Heart left ventricle (tissue), 13 donors: ENCODE measurements around the gene MLLT10.

Experiments
- POLR2A ChIP-seq, 2 donors: fragments of 450-650 bp; IDR thresholded peaks; one replicate each; pipeline ENCODE4 v1.6.1; 2017; ENCODE audit warnings: antibody characterized with exemption in 2 of 2, mild to moderate bottlenecking in 2 of 2, moderate library complexity in 2 of 2
- TF ChIP-seq, protein P1 (sequence below), 12 donors: fragments of 200-600 bp; sonication (generic) in 4 of 12; IDR thresholded peaks; one replicate each; pipeline versions ENCODE4 v1.5.0 to v1.8.0; 2018 to 2022; ENCODE audit warnings: antibody characterized with exemption in 12 of 12, mild to moderate bottlenecking in 5 of 12
- donor health status: ischemic (EF 13 %, LVEDD 7.1; RV severe dilation, severe dysfunction).
- donor health status: DM: no; HTN: yes; CAD: no.
- donor health status: DM: no; HTN: no; CAD: no.
- donor health status: ischemic (EF 25% LVEDD 6.9; RV normal size, moderate dysfunction).
- donor health status: ischemic (EF 25% LVEDD 5.7; RV mildly dilated, moderate dysfunction).
- donor health status: ischemic (EF 35%, LVEDD 5.7; RV mildly dilated, moderate dysfunction).
- donor health status: nonischemic (EF 11% LVEDD 7.7; RV severe dilation, severe dysfunction).
- donor health status: DM: yes; HTN: yes; CAD: no.
- donor health status: PGD.
- donor health status: ischemic (EF 29% LVEDD 5.4; RV normal size, mild dysfunction).
- donor health status: nonischemic (EF 23%, LVEDD 6.1; RV moderate dilation, normal function).

GRCh38 chr10:21757185-21757901 lies 223.3 kb downstream of the MLLT10 start:
- TF ChIP-seq, protein P1, sequence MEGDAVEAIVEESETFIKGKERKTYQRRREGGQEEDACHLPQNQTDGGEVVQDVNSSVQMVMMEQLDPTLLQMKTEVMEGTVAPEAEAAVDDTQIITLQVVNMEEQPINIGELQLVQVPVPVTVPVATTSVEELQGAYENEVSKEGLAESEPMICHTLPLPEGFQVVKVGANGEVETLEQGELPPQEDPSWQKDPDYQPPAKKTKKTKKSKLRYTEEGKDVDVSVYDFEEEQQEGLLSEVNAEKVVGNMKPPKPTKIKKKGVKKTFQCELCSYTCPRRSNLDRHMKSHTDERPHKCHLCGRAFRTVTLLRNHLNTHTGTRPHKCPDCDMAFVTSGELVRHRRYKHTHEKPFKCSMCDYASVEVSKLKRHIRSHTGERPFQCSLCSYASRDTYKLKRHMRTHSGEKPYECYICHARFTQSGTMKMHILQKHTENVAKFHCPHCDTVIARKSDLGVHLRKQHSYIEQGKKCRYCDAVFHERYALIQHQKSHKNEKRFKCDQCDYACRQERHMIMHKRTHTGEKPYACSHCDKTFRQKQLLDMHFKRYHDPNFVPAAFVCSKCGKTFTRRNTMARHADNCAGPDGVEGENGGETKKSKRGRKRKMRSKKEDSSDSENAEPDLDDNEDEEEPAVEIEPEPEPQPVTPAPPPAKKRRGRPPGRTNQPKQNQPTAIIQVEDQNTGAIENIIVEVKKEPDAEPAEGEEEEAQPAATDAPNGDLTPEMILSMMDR (IDR thresholded peaks at IDR 0.05) = no peak
- TF ChIP-seq POLR2A (IDR thresholded peaks at IDR 0.05) = no peak
